Vagina (tissue), 2 donors: Measurements from ENCODE around the gene ELOVL5. TPM values are rescaled to one million over a fixed set of nuclear protein-coding genes. Genes with fewer than 3 reads are reported as not detected.

Experiments
- DNase-seq, 2 donors: peaks; one replicate each; pipeline ENCODE4 v3.0.0-alpha.2; 2017; ENCODE audit errors: extremely low spot score in 2 of 2
- H3K27ac ChIP-seq: fragments of 200-600 bp; sonication (generic); one replicate; pipeline ENCODE4 v1.5.1; 2019
- H3K27me3 ChIP-seq: fragments of 200-600 bp; sonication (generic); one replicate; pipeline ENCODE4 v1.5.1; 2019
- H3K36me3 ChIP-seq, 2 donors: fragments of 200-600 bp; sonication (generic); one replicate each; pipeline ENCODE4 v1.5.1; 2017 to 2019
- H3K4me1 ChIP-seq: fragments of 200-600 bp; sonication (generic); one replicate; pipeline ENCODE4 v1.5.1; 2019
- H3K4me3 ChIP-seq, 2 donors: fragments of 200-600 bp; sonication (generic); 1 replicate in 1 of 2; 2 replicates in 1 of 2; pipeline ENCODE4 v1.5.1; 2016 to 2019
- H3K9me3 ChIP-seq: fragments of 200-600 bp; sonication (generic); one replicate; pipeline ENCODE4 v1.5.1; 2019
- CTCF ChIP-seq, 3 experiments: fragments of 450-650 bp in 2 of 3; fragments of 200-600 bp in 1 of 3; sonication (generic) in 1 of 3; IDR thresholded peaks; one replicate each; pipeline ENCODE4 v1.5.1; 2017 to 2019; ENCODE audit warnings: antibody characterized with exemption in 3 of 3, mild to moderate bottlenecking in 2 of 3, moderate library complexity in 2 of 3
- POLR2A ChIP-seq, 2 donors: fragments of 450-650 bp; IDR thresholded peaks; one replicate each; pipeline ENCODE4 v1.6.1; 2017; ENCODE audit warnings: antibody characterized with exemption in 2 of 2, mild to moderate bottlenecking in 2 of 2, moderate library complexity in 2 of 2
- POLR2AphosphoS5 ChIP-seq, 2 donors: sonication (generic); formaldehyde crosslinking; IDR thresholded peaks; one replicate each; pipeline ENCODE4 v1.9.0; 2017; ENCODE audit warnings: antibody characterized with exemption in 2 of 2, mild to moderate bottlenecking in 2 of 2, low read depth in 1 of 2; ENCODE audit not compliant: insufficient read depth in 1 of 2
- intact Hi-C: fragments of 100-400 bp; cut with DNase I; formaldehyde crosslinking; loops from one replicate; pipeline ENCODE4 v1.15.1; 2023
- total RNA-seq: library from RNA; depleted of rRNA; stranded (reverse); fragments of >200 nt; gene quantifications from one replicate; pipeline ENCODE4 v1.2.3, GENCODE V29; 2016

The ELOVL5 gene
- total RNA-seq, 1 donor from 2014 or later: 42.5 TPM

- H3K27ac ChIP-seq: no peak overlapping the region
- no peaks in the 10 kb centered on the region for H3K27me3 ChIP-seq
- no peak for TF ChIP-seq POLR2A (IDR thresholded peaks at IDR 0.05)
- H3K9me3 ChIP-seq: no peaks in the 10 kb centered on the region
- intact Hi-C loops: no loop called here
- H3K36me3 ChIP-seq: peaks cover 0 to 3% of the 10 kb centered on the region in 2 donors
- peaks cover 9% of the 10 kb centered on the region for H3K4me1 ChIP-seq
- DNase-seq: no peak
- no peak overlapping the region for H3K4me3 ChIP-seq
These were observed 67.1 kb downstream of the ELOVL5 start for GRCh38 chr6:53281518-53282215.

GRCh38 chr6:53280207-53280606 is 68.5 kb downstream of the ELOVL5 start:
- intact Hi-C loops: no loop called here

GRCh38 chr6:53279293-53279692 is 69.5 kb downstream of the ELOVL5 start:
- H3K27me3 ChIP-seq: no peaks in the 10 kb centered on the region
- H3K4me1 ChIP-seq: peaks cover 9% of the 10 kb centered on the region
- TF ChIP-seq POLR2AphosphoS5 (IDR thresholded peaks at IDR 0.05; ENCODE audit: insufficient read depth in 1 of 2, low read depth in 1 of 2): no peak
- no peak for TF ChIP-seq POLR2A (IDR thresholded peaks at IDR 0.05)
- no peak for TF ChIP-seq CTCF (IDR thresholded peaks at IDR 0.05)
- no peak for DNase-seq
- H3K36me3 ChIP-seq: peaks cover 0 to 3% of the 10 kb centered on the region in 2 donors
- H3K4me3 ChIP-seq: no peak overlapping the region
- intact Hi-C loops: no loop called here
- H3K27ac ChIP-seq: no peak overlapping the region
- no peaks in the 10 kb centered on the region for H3K9me3 ChIP-seq

More at GRCh38 chr6:53280207-53280606, 68.5 kb downstream of the ELOVL5 start:
- Histone ChIP-seq H3K27ac (no peak overlapping the region), H3K27me3 (no peaks in the 10 kb centered on the region), H3K4me3 (no peak overlapping the region), H3K9me3 (no peaks in the 10 kb centered on the region), H3K36me3 (peaks cover 0 to 3% of the 10 kb centered on the region in 2 donors), H3K4me1 (peaks cover 9% of the 10 kb centered on the region)
- TF ChIP-seq CTCF (IDR thresholded peaks at IDR 0.05) (no peak), POLR2AphosphoS5 (IDR thresholded peaks at IDR 0.05; ENCODE audit: insufficient read depth in 1 of 2, low read depth in 1 of 2) (no peak), POLR2A (IDR thresholded peaks at IDR 0.05) (no peak)
- no peak for DNase-seq

GRCh38 chr6:53273370-53273769 is 75.4 kb downstream of the ELOVL5 start:
- H3K9me3 ChIP-seq: no peaks in the 10 kb centered on the region
- no peak for DNase-seq
- no peaks in the 10 kb centered on the region for H3K4me1 ChIP-seq
- no peaks in the 10 kb centered on the region for H3K27me3 ChIP-seq
- H3K4me3 ChIP-seq: no peak overlapping the region
- H3K27ac ChIP-seq: no peak overlapping the region
- TF ChIP-seq CTCF (IDR thresholded peaks at IDR 0.05) (no peak), POLR2A (IDR thresholded peaks at IDR 0.05) (no peak), POLR2AphosphoS5 (IDR thresholded peaks at IDR 0.05; ENCODE audit: insufficient read depth in 1 of 2, low read depth in 1 of 2) (no peak)
- H3K36me3 ChIP-seq: peaks cover 0 to 44% of the 10 kb centered on the region in 2 donors
- intact Hi-C loops: no loop called here

GRCh38 chr6:53269827-53270226 is 78.9 kb downstream of the ELOVL5 start:
- Histone ChIP-seq H3K9me3 (no peaks in the 10 kb centered on the region), H3K36me3 (peaks cover 0 to 47% of the 10 kb centered on the region in 2 donors), H3K4me1 (no peaks in the 10 kb centered on the region), H3K27me3 (no peaks in the 10 kb centered on the region), H3K27ac (no peak overlapping the region), H3K4me3 (no peak overlapping the region)
- intact Hi-C loops: no loop called here
- no peak for TF ChIP-seq POLR2A (IDR thresholded peaks at IDR 0.05)
- no peak for TF ChIP-seq POLR2AphosphoS5 (IDR thresholded peaks at IDR 0.05; ENCODE audit: insufficient read depth in 1 of 2, low read depth in 1 of 2)
- TF ChIP-seq CTCF (IDR thresholded peaks at IDR 0.05): no peak
- DNase-seq: no peak
